GM12892 (cell line): Measurements from ENCODE around the gene PIP4K2A.
A peak's percentile ranks its signal among the peaks of the same experiment; 100 is the strongest.

ENCODE experiments used
- DNase-seq: peaks from one replicate; pipeline ENCODE4 v3.0.0; 2011; ENCODE audit not compliant: insufficient read length
- FAIRE-seq: peaks from 2 replicates; lab custom pipeline; 2011; peaks lifted over from hg19 to GRCh38; lab: Jason Lieb, UNC
- POLR2A ChIP-seq: IDR thresholded peaks from 2 replicates; pipeline ENCODE4 v1.6.1; 2011; ENCODE audit warnings: low read depth, low read length, control low read depth
- POLR2AphosphoS5 ChIP-seq: IDR thresholded peaks from 2 replicates; pipeline ENCODE4 v1.6.1; 2011; ENCODE audit warnings: low read depth, low read length, control low read depth
- TAF1 ChIP-seq: IDR thresholded peaks from 2 replicates; pipeline ENCODE4 v1.6.1; 2011; ENCODE audit warnings: low read depth, mild to moderate bottlenecking, control low read depth, low read length, borderline replicate concordance

Gene PIP4K2A

DNA sequence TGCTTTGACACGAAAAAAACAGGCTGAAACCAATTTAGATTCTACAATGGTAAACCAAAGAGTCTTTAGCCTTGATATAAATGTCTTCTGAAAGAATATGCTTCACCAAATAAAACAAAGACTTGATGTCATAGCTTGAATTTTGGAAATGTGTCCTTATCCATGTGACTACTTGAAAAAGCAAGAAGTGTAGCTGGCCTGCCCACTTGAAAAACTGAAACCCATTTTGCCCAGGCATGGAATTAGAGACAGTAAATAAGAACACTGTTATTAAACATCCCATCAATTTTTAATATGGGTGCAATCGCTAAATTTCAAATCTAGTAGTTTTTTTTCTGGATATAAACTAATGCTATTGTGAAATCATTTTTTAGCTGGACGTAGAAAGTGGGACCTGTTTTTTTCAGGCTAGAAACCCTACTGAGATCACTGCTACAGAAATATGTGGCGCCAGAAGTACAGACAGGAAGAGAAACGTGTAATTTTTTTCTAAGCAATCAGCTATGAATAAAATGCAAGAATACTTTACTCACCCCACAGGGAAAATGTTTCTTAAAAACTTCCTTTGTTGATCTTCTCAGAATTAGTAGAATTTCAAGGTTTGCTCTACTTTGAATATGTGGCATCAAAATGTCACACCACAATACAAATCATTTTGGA, 56.7 kb downstream of the PIP4K2A start:
- TF ChIP-seq TAF1, result no peak
- no peak for TF ChIP-seq POLR2AphosphoS5
- no peak for TF ChIP-seq POLR2A
- no peak for DNase-seq
- FAIRE-seq, result no peak

GRCh38 chr10:22657024-22657423, 57.4 kb downstream of the PIP4K2A start:
- FAIRE-seq, result peak; percentile 17
- DNase-seq, result no peak
- TF ChIP-seq TAF1 (no peak), POLR2A (no peak), POLR2AphosphoS5 (no peak)

- FAIRE-seq, result no peak
- TF ChIP-seq POLR2AphosphoS5, result no peak
- no peak for TF ChIP-seq POLR2A
- no peak for TF ChIP-seq TAF1
- no peak for DNase-seq
These were observed 58.3 kb downstream of the PIP4K2A start for GRCh38 chr10:22656036-22656435.

GRCh38 chr10:22655312-22655981, 58.9 kb downstream of the PIP4K2A start:
- TF ChIP-seq POLR2AphosphoS5, result no peak
- TF ChIP-seq TAF1, result no peak
- no peak for TF ChIP-seq POLR2A
- FAIRE-seq (peak; percentile 80), DNase-seq (no peak)

- peak; percentile 36 for FAIRE-seq
- TF ChIP-seq POLR2AphosphoS5 (no peak), POLR2A (no peak), TAF1 (no peak)
- DNase-seq, result no peak
These were observed 61.3 kb downstream of the PIP4K2A start for GRCh38 chr10:22652988-22653481.

GRCh38 chr10:22651276-22651980, 63.0 kb downstream of the PIP4K2A start:
- peak; percentile 79 for FAIRE-seq
- TF ChIP-seq POLR2A, result no peak
- no peak for TF ChIP-seq TAF1
- no peak for TF ChIP-seq POLR2AphosphoS5
- DNase-seq, result no peak

GRCh38 chr10:22649994-22650393, 64.4 kb downstream of the PIP4K2A start:
- FAIRE-seq (peak; percentile 57), DNase-seq (no peak)
- TF ChIP-seq POLR2A (no peak), TAF1 (no peak), POLR2AphosphoS5 (no peak)

DNA sequence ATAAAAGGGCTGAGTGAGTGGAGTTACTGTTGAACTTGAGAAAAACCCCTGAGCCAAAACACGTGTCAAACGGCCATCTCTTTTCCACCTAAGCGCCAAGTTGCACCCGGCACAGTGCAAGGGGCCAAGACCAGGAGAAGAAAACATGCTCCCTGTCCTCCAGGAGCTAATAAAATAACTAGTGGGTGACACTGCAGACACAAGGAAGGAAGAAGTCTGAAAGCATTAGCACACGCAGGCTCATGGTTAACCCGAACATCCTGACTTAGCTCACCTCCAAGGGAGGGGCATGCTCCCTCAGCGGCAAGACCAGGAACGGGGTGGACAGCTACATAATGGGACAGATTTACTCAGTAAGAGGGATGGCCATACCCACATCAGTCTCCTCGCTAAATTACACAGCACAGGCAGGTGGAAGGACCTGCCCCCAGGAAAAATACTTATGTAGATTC, 65.0 kb downstream of the PIP4K2A start:
- peak; percentile 76 for FAIRE-seq
- DNase-seq, result no peak
- TF ChIP-seq POLR2A (no peak; the same call in 1 of the 2 replicates), TAF1 (no peak), POLR2AphosphoS5 (no peak)

DNA sequence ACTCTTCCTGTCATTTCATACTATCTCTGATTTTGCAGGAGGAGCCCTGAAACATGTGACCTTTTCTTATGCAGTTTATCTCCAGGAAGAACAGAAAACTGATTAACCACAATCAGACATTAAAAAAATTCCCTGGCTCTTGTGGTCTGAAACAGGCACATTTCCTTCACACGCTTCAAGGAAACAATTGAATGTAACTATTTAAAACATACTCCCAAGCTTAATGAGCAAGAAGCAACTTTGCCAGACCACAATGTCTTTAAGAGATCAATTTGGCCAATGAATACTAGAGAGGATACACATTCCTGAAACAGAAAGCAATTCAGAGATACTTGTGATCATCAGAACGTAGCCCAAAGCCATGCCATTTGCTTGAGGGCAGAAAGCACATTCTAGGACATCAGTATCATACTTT, 65.8 kb downstream of the PIP4K2A start:
- FAIRE-seq, result peak; percentile 73
- DNase-seq, result no peak
- no peak for TF ChIP-seq POLR2AphosphoS5
- no peak for TF ChIP-seq TAF1
- no peak for TF ChIP-seq POLR2A

DNA sequence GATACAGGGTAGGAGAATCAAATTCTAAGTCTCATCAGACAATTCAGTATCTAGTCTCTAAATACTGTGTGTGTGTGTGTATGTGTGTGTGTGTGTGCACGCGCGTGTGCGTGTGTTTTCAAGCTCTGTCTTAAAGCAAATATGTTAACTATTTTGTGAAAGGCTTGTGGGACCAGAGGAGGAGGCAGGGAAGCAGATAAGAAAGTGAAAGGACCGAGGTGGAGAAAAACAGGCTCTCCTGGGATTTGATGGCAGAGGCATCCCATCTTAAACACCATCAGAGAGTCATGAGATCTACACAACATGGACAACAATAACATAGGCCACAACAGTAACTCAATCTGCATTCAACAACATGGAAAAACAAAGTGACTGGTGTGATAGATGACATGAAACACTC, 67.1 kb downstream of the PIP4K2A start:
- DNase-seq, result no peak
- FAIRE-seq, result peak; percentile 83
- no peak for TF ChIP-seq TAF1
- TF ChIP-seq POLR2A, result no peak
- no peak for TF ChIP-seq POLR2AphosphoS5

GRCh38 chr10:22646388-22646853, 68.0 kb downstream of the PIP4K2A start:
- FAIRE-seq (no peak), DNase-seq (no peak)
- TF ChIP-seq TAF1 (no peak), POLR2AphosphoS5 (no peak), POLR2A (no peak)

- no peak for TF ChIP-seq POLR2AphosphoS5
- TF ChIP-seq TAF1, result no peak
- no peak for TF ChIP-seq POLR2A
- FAIRE-seq (no peak), DNase-seq (no peak)
These were observed 70.2 kb downstream of the PIP4K2A start for GRCh38 chr10:22644222-22644621.
